Eye (tissue), 1 donor: ENCODE measurements around the gene ACER3.
"Not testable (repeated sequence)": the region's sequence is repeated elsewhere in the genome, so short reads cannot be mapped to it uniquely, and the experiment has no call there.

Experiments used
- DNase-seq: peaks from one replicate; pipeline ENCODE4 v3.0.0-alpha.2; 2015

The ACER3 gene

DNA sequence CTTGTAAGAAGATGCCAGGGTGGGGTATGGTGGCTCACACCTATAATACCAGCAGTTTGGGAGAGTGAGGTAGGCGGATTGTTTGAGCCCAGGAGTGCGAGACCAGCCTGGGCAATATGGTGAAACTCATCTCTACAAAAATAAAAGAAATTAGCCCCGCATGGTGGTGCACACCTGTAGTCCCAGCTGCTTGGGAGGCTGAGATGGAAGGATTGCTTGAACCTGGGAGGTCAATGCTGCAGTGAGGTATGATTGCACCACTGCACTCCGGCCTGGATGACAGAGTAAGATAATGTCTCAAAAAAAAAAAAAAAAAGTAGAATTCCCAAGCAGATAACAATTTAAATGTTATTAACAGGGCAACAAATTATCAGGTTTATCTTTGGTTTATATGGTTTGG, 20.2 kb downstream of the ACER3 start:
- no peak for DNase-seq

DNA sequence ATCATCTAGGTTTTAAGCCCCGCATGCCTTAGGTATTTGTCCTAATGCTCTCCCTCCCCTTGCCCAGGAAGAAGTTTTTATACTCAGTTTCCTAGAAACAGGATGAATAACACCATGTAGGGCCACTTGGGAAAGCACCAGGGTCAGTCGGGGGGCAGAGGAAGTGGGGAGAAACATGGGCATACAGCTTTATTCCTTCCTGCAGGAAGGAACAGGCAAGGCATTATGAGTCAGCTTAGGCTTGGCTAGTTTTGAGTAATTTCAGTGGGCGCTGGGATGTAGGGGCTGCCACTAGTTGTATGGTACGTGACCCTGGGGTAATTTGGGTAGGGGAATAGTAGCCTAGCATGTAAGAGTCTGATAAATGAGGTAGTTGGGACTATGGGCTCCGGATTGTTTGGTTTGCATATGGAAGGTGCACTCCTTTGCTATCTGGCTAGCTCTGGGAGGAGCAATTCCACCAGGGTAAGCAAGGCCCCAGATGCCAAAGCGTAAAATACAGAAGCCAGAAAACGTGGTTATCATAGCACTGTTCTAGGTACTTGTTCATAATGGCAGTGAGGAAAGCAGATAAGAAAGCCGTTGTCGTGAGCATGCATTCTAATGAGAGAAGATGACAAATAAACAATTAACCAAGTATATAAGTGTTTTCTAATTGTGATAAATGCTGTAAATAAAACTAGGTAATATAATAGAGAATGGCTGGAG, 24.8 kb downstream of the ACER3 start:
- DNase-seq: no peak

GRCh38 chr11:76888989-76889388, 28.3 kb downstream of the ACER3 start:
- no peak for DNase-seq

DNA sequence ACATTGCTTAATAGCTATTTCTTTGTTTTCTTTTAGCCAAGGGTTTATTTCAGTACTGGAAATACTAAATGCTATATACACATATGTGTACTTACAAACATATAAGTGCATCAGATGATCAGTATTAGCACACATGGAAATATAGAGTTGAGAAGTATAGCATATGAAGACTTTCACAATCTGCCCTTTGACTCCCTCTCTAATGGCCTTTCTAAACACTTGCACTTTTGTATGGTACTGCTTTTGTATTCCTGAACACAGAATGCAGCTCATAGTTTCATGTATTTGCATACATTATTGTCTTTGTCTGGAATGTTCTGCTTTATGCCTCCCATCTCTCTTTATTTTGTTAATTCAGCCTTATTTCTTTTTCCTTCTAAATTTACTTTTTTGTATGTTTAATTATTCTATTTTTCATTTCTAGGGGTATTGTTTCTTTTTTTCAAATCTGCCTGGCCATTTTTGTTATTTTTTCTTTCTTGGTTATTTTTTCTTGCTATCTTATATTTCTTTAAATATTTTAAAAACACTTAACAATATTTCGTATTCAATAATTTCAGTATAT, 28.8 kb downstream of the ACER3 start:
- no peak for DNase-seq

- no peak for DNase-seq
These were observed 29.6 kb downstream of the ACER3 start for GRCh38 chr11:76890329-76890728.

DNA sequence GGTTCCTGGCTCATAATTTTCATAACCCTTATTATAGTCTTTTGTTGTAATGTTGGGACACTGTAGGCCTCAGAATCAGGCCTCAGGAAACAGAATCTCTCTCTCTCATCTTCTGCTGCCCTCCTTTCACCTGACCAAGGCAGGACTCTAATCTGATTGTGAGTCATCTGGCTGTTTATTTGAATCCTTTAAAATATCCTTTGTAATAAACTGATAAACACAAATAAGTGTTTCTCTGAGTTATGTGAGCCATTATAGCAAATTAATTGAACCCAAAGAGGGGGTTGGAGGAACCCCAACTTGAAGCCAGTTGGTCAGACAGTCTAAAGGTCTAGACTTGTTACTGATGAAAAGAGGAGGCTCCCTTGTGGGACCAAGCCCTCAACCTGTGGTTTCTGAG, 30.6 kb downstream of the ACER3 start:
- no peak for DNase-seq

GRCh38 chr11:76891793-76892192, 31.1 kb downstream of the ACER3 start:
- DNase-seq: no peak

DNA sequence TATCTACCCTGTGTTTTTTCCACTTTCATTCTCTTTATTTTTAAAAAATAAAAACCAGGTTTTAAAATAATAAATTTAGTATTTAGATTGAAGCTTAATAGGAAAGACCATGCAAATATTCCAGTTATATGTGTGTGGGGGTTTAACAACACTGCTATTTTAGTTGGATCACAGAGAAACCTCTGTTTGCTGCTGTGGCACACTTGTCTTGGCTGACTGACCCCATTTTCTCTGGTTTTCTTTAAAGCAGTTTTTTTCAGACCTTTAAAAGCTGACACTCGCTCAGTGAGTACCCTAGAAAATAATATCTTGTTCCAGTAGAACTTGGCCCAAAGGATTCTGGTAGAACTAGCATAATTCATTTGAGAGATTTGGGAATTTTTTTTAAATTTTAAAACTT, 31.6 kb downstream of the ACER3 start:
- no peak for DNase-seq

GRCh38 chr11:76897233-76897632, 36.5 kb downstream of the ACER3 start:
- DNase-seq: no peak

DNA sequence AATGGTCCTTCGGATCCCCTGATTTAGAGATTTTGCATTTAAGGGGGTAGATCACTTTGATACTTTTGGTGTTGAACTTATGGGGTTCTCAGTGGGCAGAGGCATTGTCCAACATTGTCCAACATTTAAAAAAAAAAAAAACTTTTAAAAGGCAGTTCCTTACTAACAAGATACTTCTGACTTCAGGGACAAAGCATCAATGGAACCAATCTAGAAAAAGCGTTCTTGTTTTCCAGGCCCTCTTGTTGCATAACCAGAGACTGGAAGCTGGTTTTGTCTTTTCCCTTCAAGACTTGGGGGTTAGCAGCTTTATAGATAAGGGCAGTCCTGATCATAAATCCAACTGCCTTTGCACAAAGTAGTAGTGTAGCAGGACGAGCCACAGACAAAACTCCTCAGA, 40.4 kb downstream of the ACER3 start:
- DNase-seq: no peak

DNA sequence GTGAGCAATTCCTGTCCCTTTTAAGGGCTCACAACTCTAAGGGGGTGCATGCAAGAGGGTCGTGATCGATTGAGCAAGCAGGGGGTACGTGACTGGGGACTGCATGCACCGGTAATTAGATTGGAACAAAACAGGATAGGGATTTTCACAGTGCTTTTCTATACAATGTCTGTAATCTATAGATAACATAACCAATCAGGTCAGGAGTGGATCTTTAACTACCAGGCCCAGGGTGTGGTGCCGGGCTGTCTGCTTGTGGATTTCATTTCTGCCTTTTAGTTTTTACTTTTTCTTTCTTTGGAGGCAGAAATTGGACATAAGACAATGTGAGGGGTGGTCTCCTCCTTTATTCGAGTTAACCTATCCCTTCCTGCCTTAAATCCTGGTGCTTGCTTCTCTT, 40.9 kb downstream of the ACER3 start:
- DNase-seq: not testable (repeated sequence)

DNA sequence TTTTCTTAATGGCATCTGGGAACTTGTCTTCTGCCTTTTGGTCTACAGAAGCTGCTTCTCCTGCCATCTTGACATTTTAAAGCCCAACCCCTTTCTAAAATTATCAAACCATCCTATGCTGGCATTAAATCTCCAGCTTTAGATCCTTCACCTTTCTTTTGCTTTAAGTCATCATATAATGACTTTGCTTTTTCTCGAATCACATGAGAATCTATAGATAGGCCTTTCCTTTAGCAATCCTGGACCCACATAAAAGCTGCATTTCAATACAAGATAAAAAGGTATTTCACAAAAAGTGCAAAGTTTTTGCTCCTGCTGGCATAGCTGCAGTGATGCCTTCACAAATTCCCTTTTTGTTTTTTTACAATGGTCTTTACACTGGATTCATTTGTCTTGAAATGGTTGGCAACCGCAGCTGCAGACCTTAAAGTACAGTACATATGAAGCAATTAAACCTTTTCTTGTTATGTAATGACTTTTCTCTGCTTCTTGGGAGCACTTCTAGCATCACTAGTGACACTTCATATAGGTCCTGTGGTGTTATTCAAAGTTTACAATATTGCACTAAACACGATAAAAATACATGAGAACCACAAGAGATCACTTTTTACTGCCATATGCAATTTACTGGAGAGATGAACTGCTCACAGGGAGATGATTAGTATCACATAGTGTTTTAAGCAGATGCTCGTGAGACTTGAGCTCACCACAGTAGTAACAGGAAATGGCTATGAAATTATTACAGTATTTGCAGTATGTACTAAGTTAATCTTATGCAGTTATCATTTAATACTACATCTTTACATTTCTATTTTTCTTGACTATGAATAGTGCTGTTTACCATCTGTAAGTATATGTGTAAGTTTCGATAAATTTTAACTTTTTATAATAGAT, 41.6 kb downstream of the ACER3 start:
- DNase-seq: no peak

GRCh38 chr11:76903325-76903724, 42.6 kb downstream of the ACER3 start:
- DNase-seq: no peak

DNA sequence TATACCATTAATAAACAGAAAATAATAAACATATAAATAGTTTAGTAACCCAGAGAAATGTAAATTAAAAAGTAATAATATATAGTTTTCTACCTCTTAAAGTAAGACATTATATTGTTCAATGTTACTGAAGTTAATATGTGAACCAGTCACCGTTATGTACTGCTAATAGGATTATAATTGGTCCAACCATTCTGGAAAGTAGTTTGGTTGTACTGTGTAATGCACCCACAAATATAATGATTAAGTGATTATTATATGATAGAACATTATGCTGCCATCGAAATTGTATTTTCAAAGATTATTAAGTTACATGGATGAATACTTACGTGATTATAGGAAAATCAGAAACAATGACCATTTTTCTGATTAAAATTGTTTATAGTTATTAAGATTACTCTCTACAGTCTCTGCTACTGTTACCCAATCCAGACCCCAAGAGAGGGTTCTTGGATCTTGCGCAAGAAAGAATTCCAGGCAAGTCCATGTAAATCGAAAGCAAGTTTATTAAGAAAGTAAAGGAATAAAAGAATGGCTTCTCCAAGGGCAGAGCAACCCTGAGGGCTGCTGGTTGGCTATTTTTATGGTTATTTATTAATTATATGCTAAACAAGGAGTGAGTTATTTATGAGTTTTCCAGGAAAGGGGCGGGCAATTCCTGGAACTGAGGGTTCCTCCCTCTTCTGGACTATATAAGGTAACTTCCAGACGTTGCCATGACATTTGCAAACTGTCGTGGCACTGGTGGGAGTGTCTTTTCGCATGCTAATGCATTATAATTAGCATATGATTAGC, 50.1 kb downstream of the ACER3 start:
- no peak for DNase-seq

DNA sequence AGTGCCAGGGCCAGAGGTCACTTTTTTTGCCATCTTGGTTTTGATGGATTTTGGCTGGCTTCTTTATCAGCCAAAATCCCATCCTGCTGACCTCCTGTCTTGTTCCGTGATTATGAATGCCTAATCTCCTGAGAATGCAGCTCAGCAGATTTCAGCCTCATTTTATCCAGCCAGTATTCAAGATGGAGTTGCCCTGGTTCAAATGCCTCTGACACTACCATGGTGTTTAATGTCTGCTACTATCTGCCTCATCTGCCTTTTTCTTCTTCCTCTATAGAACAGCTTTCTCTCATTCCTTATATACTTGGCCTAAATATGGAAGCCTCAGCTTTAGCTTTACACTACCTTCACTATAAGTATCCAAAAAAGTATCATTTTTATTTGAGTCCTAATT, 50.7 kb downstream of the ACER3 start:
- DNase-seq: no peak

- DNase-seq: no peak
These were observed 56.0 kb downstream of the ACER3 start for GRCh38 chr11:76916712-76917111.

- peak; percentile 83 for DNase-seq
These were observed 58.2 kb downstream of the ACER3 start for GRCh38 chr11:76918941-76919386.

DNA sequence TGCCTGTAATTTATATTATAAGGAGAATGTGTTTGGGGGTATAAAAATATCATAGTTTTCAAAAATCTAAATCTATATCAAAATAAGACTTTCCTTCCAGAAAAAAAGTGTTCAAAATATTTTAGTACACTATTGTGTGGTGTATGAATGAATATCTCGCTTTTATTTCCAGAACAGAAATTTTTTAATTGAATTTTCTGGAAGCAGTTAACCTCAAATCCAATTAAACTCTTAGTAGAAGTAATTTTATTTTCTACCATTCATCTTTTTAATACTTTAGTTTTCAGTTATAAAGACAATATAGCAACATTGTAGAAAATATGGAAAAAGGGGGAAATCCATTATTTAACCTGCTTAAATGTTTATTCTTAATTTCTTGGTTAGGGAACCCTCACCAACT, 58.7 kb downstream of the ACER3 start:
- DNase-seq: no peak

- peak; percentile 94 for DNase-seq
These were observed 59.4 kb downstream of the ACER3 start for GRCh38 chr11:76919887-76920746.

DNA sequence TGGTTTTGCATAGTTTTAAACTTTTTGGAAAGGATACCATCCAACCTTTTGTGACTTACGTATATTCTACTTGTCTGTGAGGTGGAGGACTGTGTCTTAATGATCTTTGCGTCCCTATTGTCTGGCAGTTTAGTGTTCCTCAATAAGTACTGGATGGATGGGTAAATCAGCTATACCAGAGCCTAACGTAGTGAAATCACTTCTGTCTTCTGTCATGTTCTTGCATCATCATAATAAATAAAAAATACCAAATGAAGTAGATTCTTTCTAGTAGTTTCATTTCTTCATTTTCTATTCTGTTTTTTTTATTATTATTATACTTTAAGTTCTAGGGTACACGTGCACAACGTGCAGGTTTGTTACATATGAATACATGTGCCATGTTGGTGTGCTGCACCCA, 66.4 kb downstream of the ACER3 start:
- DNase-seq: no peak

GRCh38 chr11:76935042-76935441, 74.3 kb downstream of the ACER3 start:
- no peak for DNase-seq

GRCh38 chr11:76939219-76939631, 78.5 kb downstream of the ACER3 start:
- DNase-seq: no peak
